Activated naive CD4-positive, alpha-beta T cell (primary cell): Measurements from ENCODE around the gene JMJD1C.
"Not testable (repeated sequence)": the region's sequence is repeated elsewhere in the genome, so short reads cannot be mapped to it uniquely, and the experiment has no call there.

Source experiments
- DNase-seq, 4 experiments: peaks; one replicate each; lab custom pipeline; 2025; lab: John Stamatoyannopoulos, UW

JMJD1C gene

DNA sequence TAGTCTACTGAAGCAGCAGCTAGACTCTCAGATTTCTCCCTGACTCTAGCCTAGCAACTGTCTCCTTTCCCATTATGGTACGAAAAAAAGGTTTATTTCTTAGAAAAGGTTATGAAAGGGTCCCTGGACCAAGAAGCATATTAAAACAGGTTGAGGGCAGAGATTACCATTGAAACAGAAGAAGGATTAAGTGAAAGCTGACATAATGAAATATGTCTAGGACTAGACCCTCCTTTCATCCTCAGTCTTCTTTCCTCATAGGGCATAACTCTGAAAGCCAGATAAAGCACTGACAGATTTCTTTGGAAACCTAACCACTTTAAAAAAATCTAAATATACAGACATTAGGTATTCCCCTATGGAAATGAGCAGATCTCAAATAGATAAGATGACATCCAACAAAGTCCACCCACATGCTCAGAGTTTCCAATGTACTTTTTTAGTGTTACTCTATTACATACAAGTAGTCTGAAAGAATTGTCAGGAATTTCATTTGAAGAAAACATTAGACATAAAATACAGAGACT lies 58.6 kb downstream of the JMJD1C start:
- no peak for DNase-seq

DNA sequence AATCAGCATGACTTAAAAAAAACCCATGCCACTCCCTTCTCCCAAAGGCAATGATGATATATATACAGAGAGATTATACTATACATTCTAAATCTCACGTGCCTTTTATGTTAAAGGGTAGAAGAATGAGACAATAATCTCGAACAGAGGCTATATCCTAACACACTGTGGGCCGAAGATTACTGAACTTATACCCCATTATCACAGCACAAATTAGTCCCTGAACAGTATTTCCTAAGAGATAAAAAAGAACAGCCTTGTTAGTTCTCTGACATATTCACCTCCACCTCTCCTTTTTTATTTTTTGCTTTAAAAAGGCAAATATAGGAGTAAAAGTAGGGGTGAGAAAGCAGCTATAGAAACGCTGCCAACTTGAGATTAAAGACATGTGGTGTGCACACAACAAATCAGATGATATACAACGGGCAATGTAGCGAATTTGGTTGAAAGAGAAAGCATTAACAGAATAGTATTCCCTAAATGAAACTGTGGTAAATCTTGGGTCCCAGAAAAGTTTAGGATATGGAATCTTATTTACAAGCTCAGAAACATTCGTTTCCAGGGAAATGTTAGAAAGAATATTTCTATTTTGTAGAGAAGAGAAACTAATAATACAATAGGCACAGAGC lies 69.5 kb downstream of the JMJD1C start:
- DNase-seq: no peak

DNA sequence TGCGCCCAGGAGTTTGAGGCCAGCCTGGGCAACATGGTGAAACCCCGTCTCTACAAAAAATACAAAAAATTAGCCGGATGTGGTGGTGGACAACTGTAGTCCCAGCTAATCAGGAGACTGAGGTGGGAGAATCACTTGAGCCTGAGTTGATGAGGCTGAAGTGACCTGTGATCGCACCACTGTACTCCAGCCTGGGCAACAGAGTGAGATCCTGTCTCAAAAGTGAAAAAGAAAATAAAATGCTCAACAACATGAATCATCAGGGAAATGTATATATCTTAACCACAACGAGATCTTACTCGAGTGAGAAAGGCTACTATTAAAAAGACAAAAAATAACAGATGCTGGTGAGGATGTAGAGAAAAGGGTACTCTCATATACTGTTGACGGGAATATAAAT lies 72.7 kb downstream of the JMJD1C start:
- DNase-seq: no peak

DNA sequence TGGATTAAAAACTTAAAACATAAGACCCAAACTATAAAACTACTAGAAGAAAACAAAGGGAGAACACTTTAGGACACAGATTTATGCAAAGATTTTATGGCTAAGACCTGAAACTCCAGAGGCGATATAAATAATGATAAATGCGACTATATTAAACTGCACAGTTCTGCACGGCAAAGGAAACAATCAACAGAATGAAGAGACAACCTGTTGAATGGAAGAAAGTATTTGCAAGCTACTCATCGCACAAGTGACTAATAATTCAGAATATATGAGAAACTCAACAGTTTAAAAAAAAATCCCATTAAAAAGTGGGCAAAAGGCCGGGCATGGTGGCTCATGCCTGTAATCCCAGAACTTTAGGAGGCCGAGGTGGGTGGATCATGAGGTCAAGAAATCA lies 73.6 kb downstream of the JMJD1C start:
- no peak for DNase-seq

DNA sequence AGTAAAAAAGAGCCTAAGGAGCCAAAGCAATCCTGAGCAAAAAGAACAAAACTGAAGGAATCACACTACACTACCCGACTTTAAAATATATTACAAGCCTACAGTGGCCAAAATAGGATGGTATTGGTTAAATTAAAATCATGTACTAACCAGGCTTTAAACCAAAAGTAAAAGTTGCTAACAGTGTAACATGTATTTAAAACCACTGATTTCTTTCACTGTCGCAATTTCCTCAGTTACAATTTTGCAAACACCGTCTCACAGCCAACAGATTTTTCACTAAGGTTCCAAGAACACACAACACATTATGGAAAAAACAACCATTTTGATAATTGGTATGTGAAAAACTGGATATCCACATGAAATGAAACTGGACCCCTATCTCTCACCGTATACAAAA lies 74.0 kb downstream of the JMJD1C start:
- no peak for DNase-seq

DNA sequence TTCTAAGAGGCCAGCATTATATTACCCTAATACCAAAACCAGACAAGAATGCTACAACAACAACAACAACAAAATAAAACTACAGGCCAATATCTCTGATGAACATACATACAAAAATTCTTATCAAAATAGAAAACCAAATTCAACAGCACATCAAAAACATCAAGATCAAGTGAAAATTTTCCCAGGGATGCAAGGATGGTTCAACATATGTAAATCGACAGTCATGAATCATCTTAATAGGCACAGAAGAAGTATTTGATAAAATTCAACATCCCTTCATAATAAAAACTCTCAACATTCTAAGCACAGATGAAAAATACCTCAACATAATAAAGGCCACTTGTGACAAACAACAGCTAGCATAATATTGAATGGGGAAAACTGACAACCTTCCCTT lies 75.3 kb downstream of the JMJD1C start:
- DNase-seq: no peak

DNA sequence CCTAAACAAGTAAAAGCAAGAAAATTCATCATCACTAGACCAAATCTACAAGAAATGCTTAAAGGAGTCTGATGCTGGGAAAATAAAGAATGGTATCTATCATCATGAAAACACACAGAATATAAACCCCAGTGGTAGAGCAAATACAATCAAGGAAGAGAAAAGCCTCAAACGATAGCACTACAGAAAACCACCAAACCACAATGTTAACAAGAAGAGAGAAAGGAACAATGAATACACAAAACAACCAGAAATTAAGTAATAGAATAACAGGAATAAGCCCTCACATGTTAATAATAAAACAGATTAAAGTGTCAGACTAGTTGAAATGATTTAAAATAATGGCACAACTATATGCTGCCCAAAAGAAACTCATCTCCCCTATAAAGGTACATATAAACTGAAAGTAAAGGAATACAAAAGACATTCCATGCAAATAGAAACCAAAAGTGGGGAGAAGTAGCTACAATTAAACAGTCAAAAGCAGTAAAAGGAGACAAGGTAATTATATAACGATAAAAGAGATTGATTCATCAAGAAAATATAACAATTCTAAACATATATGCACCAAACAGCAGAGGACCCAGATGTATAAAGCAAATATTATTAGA lies 77.3 kb downstream of the JMJD1C start:
- DNase-seq: no peak

DNA sequence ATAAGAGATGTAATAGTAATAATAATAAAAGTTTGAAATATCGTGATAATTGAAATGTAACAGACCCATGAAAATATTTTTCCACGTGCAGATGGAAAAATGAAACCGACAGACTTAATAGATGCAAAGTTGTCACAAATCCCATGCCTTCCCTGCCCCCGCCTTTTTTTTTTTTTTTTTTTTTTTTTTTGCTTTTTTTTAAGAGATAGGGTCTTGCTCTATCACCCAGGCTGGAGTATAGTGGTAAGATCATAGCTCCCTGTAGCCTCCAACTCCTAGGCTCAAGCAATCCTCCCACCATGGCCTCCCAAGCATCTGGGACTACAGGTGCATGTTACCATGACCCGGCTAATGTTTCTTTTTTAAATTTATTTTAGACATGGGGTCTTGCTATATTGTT lies 80.5 kb downstream of the JMJD1C start:
- no peak for DNase-seq

DNA sequence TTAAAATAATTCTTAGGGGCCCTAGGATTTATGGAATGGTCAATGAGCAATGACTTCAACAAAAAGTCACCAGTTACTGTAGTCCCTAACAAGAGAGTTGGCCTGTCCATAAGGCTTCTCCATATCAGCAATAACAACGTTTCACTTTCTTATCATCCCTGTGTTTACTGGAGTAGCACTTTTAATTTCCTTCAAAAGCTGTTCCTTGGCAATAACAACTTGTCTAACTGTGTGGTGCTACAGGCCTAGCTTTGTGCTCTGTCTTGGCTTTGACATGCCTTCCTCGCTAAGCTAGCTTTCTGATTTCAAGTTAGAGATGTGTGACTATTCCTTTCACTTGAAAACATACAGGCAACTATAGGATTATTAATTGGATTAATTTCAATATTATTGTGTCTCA lies 81.1 kb downstream of the JMJD1C start:
- DNase-seq: no peak

DNA sequence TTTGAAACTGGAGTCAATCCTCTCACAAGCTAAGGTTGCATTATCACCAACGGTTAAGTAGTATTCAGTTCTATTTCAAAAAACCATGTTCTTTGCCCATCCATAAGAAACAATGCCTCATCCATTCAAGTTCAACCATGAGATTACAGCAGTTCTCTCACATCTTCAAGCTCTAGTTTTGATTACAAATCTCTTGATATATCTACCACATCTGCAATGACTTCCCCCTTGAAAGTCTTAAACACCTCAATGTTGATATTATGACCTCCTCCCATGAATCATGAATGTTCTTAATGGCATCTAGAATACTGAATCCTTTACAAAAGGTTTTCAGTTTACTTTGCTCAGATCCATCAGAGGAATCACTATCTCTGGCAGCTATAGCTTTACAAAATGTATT lies 81.8 kb downstream of the JMJD1C start:
- DNase-seq: no peak

DNA sequence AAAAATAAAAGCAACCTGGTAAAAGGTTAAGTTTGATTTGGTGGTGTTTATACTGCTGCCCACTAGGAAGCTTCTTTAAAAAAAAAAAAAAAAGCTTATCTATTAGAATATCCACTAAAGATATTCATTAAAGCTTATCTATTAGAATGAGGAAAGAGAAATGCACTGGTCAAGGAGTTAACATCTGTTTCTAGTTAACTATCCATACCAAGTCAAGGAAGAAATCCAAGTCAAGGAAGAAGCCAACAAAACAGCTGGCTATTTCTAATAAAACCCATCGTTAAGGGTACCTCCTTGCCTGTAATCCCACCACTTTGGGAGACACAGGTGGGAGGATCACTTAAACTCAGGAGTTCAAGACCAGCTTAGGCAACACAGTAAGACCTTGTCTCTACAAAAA lies 82.6 kb downstream of the JMJD1C start:
- no peak for DNase-seq

DNA sequence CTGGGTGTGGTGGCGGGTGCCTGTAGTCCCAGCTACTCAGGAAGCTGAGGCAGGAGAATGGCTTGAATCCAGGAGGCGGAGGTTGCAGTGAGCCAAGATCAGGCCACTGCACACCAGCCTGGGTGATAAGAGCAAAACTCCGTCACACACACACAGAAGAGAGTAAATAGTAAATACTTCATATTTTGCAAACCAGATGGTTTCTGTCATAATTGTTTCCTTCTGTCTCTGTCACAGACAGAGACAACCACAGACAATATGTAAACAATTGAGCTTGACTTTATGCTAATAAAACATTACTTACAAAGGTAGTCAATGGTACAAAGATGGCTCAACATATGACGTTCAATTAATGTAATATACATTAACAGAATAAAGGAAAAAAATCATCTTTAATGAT lies 83.7 kb downstream of the JMJD1C start:
- DNase-seq: no peak

DNA sequence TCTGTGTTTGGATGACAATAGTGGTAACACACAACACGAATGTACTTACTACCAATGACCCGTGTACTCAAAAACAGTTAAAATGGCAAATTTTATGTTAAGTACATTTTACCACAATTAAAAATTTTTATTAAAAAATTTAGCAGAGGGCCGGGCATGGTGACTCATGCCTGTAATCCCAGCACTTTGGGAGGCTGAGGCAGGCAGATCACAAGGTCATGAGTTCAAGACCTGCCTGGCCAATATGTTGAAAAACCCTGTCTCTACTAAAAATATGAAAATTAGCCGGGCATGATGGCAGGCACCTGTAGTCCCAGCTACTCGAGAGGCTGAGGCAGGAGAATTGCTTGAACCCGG lies 88.5 kb downstream of the JMJD1C start:
- DNase-seq: not testable (repeated sequence)

DNA sequence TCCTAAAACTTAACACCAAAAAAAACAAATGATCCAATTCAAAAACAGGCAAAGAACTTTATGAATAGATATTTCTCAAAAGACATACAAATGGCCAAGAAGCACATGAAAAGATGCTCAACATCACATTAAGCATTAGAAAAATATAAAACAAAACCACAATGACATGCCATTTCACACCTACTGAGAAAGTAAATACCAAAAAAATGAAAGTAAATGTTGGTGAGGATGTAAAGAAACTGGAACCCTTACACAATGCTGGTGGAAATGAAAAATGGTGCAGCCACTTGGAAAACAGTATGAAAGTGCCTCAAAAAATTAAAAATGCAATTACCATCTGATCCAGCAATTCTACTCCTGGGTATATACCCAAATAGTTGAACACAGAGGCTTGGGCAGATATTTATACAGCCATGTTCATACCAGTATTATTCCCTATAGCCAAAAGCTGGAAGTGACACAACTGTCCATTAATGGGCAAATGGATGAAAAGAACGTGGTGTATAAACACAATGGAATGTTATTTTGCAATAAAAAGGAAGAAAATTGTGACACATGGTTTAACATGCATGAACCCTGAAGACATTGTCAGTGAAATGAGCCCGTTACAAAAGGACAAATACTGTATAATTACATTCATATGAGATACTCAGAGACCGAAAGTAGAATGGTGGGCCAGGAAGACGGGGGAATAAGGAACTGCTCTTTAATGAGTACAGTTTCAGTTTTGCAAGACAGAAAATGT lies 89.0 kb downstream of the JMJD1C start:
- DNase-seq: no peak

DNA sequence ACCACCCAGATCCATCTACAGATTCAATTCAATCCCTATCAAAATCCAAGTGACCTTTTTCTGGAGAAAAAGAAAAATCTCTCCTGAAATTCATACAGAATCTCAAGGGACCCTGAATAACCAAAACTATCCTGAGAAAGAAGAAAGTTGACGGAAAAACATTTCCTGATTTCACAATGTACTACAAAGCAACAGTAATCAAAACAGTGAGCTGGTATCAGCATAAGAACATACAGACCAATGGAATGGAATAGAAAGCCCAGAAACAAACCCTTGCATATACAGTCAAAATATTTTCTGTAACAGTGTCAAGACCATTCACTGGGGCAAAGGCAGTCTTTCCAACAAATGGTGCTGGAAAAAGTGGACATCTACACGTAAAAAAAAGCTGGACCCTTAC lies 89.9 kb downstream of the JMJD1C start:
- no peak for DNase-seq

DNA sequence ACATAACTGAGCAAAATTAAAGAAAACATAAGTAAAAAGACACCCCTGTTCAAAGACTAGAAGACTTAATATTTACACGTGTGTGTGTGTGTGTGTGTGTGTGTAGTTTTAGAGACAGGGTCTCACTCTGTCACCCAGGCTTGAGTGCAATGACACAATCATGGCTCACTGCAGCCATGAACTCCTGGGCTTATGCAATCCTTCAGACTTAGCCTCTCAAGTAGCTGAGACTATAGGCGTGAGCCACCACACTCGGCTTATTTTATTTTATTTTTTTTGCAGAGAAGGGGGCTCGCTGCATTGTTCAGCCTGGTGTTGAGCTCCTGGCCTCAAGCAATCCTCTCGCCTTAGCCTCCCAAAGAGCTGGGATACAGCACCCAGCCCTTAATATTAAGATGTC lies 90.3 kb downstream of the JMJD1C start:
- DNase-seq: no peak

DNA sequence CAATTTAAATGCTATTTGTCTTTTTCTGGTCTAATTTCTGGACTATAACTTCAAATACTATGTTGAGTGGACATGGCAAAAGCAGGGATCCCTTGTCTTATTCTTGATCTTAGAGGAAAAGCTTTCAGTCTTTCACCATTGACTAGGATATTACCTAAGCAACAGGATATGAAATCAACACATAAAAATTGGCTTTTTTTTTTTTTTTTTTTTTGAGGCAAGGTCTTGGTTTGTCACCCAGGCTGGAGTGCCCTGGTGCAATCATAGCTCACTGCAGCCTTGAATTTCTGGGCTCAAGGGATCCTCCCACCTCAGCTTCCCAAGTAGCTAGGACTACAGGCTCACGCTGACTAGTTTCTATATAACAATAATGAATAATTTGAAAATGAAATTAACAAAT lies 90.8 kb downstream of the JMJD1C start:
- DNase-seq: no peak

DNA sequence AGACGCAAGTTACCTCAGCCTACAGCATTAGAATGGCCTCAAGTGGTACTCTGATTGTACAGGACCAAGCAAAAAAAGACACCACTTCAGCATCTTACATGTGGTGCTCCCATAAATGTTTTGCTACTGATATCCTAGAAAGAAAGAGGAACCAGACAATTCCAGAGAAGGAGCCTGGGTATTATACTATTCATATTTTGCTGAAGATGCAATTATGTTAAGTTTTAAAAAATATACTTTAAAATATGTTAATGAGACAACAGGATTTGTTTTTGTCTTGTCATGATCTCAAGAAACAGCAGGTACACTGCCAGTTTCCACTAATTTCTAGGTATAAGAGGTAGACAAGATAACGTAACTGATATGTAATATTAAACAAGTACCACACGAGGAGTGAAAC lies 92.6 kb downstream of the JMJD1C start:
- DNase-seq: no peak

DNA sequence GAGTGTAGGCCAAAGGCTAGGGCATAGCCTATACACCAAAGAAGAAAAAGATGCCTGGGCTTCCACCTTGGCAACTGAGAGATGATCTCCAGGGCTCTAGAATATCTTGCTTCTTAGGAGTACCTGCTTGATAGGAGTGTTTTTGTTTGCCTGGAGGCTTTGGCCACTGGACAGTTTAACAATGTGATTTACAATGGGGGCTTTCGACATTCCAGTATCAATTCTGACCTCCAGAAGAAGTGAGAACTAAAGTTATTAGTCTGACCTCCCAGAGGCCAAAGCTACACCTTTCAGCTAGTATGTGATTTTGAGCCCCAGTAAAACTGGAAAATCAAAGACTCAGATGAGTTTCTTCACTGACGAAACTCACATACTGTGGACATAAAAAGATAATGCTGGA lies 96.1 kb downstream of the JMJD1C start:
- DNase-seq: no peak

DNA sequence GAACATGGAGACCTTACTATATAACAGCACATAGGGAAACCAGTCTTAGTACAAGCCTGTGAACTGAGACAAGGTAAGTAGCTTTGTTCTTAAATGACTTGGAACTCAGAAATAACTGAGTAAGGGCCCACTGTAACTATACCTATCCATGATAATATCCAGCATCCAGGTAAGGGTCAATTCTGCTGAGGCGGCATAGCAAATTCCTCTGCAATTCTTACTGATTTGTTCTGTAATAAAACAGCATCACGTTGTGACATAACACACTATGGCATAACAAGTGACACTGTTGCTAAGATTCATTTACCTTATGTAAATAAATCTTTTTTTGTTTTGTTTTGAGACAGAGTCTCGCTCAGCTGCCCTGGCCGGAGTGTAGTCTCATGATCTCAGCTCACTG lies 97.4 kb downstream of the JMJD1C start:
- DNase-seq: no peak

DNA sequence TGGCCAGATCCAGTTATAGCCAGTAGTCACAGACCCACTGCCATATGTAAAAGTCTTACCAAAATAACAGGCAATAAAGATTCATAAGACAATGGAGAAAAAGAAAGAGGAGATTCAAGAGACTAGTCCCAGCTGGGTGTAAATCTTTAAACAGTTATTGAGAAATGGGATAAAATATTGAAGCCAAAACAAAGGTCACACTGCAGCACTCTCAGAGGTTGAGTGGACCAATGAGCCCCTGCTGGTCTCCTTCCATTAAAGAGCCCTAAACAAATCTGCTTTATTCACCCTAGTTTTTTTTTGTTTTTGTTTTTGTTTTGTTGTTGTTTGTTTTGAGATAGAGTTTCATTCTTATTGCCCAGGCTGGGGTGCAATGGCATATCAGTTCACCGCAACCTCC lies 98.8 kb downstream of the JMJD1C start:
- DNase-seq: no peak

DNA sequence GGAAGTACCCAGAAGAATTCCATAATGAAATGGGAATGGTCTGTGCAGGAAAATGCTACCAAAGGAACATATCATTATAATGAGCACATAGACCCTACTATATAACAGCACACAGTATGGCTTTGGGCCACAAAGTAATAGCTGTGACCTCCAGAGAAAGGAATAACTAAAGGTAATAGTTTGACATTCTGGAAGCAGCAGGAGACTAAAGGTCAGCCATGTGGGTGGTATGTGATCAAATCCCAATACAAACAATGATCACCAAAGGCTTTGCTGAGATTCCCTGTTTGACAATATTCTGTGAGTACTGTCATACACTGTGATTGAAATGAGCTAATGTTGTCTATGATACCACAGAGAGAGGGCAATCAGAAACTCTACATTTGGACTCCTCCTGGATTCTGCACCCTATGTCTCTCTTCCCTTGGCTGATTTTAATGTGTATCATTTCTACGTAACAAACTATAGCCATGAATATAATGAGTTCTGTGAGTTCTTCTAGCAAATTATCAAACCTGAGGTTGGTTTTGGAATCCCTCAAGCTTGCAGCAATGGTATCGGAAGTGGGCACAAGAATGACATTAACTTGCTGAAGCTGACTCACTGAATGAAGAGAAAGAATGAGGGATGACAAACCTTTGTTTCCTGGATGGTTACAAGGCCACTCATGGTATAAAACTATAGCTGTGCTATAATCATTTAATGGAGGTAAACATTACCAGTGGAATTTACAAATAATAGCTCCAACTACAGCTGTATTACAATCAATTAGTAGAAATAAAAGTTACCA lies 99.6 kb downstream of the JMJD1C start:
- DNase-seq: no peak

DNA sequence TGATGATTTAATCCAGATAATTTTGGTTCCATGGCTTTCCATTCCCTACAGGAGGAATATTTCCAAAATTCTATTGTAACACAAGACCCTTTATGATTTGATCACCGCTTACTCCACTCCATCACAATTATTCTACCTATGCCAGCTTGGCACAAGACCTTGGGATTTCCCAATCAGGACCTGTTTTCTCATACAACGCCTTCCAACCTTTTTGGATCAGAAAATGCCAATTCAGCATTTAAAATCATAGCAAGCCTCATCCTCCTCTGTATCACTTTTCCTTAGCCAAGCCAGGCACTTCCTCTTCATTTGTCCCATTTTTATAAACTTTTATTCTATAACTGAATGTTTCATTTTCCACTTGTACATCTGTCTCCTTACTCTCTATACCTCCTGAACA lies 100.9 kb downstream of the JMJD1C start:
- DNase-seq: no peak
